Ammon's horn (tissue), 1 donor: Measurements from ENCODE around the gene BTBD7.

Experiments
- DNase-seq: peaks from one replicate; pipeline ENCODE4 v3.0.0-alpha.2; 2016; ENCODE audit warnings: low spot score

BTBD7 gene

GRCh38 chr14:93195316-93195999 lies 137.4 kb downstream of the BTBD7 start:
- DNase-seq: no peak
